ENCODE results near the gene DCST2.
"Not testable (repeated sequence)": the region's sequence is repeated elsewhere in the genome, so short reads cannot be mapped to it uniquely, and the experiment has no call there.

The DCST2 gene

DNA sequence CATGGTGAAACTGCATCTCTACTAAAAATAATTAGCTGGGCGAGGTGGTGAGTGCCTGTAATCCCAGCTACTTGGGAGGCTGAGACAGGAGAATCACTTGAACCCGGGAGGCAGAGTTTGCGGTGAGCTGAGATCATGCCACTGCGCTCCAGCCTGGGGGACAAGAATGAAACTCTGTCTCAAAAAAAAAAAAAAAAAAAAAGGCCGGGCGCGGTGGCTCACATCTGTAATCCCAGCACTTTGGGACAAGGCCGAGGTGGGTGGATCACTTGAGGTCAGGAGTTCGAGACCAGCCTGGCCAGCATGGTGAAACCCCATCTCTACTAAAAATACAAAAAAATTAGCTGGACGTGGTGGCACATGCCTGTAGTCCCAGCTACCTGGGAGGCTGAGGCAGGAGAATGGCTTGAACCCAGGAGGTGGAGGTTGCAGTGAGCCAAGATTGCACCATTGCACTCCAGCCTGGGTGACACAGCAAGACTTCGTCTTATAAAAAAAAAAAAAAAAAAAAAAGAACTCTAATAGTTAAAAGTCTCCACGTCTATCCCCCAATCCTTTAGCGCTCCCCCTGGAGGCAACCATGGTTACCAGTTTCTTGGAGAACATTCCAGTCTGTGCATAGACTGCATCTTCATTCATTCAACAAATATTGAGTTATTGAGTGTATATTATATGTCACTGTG, 38.1 kb downstream of the DCST2 start:
- peak; percentile 83 for DNase-seq

GRCh38 chr1:154994591-154994990, 39.0 kb downstream of the DCST2 start:
- DNase-seq = peak; percentile 52

- no peak for DNase-seq
Measured at GRCh38 chr1:154994269-154994587, 39.4 kb downstream of the DCST2 start.

DNA sequence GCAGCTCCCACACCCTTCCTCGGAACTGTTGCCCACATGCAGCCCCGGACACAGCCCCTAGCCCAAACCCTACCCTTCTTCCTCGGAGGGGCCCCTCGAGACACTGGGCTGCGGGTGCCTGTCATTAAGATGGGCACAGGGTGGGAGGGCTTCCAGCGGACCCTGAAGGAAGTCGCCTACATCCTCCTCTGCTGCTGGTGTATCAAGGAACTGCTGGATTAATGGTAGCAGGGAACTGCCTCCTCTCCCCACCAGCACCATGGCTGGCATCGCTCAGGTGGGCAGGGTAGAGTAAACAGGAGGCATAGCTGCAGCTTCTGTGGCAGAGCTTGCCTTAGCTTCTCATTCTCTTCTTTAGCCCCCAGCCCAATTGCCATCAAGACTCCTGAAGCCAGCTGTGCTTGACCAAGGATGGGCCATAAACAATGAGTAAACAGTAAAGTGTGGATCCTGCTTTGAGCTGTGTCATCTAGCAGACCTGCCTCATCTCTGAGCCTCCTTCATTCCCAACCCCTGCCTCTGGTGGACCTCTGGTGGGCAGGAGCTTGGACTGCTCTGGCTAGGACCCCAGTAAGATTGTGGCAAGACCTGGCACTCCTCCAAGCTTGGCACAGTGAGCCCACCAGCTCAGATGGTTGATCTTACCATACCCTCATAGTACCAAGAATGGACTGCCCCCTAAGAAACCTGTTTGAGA, 39.9 kb downstream of the DCST2 start, which contains the start of gene LENEP:
LENEP (plus strand) TSS at position 15 of the 697 bp plus-strand sequence; CDS start at position 37, 22 bp downstream.
- DNase-seq = no peak

DNA sequence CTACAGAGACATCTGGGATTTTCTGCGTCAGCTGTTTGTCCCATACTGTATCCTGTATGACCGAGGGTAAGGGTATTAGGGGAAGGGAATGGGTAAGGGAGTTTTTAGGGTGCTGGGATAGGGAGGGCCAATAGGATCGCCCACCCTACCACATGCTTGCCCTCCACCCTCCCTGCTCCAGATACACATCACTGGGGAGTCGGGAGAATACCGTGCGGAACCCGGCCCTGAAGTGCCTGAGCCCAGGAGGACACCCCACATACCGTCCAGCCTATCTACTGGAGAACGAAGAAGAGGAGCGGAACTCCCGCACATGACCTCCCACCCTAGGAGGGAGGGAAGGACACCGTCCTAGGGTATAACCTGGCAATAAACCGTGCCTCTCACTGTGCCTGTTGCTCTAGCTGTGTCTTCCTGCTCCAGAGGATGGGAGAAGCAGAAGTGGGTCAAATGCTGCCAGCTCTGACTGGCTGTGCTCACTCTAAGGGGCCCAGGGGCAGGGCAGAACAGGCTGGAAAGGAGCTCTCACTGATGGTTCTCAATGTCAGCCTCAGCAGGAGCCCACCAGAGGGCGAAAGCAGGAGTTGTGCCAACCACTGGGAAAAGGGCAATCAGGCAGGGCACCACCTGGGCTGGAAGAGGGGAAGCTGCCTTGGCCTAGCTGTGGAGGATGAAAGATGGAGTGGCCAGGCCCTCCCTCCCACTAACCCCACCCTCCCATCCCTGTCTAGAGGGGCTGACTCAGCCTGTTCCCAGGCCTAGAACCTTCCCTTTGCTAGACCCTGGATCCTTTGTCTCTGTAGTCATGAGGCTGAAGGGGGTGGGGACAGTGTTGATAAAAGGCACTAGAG, 40.6 kb downstream of the DCST2 start:
- DNase-seq = peak; percentile 64

- DNase-seq = no peak
Measured at GRCh38 chr1:154990276-154990675, 43.3 kb downstream of the DCST2 start.

DNA sequence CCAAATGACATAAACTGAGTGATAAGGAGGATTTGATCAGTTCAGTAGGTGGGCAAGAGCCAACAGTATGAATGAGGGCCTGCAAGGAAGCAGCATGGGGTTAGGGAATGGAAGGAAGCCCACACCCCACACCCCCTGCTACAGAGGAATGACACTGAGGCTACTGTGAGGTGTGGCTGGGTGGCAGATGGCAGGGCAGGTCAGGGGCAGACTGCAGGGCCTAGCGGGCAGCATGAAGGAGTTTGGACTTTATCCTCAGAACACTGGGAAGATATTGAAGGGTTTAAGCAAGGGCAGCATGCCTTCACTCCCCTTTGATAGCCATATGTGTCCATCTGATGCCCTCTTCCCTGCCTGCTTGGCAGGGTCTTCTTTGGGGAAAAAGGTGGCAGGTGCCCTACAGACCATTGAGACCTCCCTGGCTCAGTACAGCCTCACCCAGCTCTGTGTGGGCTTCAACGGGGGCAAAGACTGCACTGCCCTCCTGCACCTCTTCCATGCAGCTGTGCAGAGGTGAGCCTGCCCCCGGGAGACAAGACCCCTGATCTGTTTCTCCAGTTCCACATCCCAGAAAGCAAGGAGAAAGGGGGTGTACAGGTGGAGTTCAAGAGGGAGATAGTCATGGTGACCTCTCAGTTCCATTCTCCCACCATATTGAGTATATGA, 44.3 kb downstream of the DCST2 start:
- no peak for DNase-seq

GRCh38 chr1:154988058-154988954, 45.3 kb downstream of the DCST2 start:
- DNase-seq = peak; percentile 66

GRCh38 chr1:154987326-154987725, 46.3 kb downstream of the DCST2 start:
- DNase-seq = no peak

GRCh38 chr1:154986736-154987135, 46.8 kb downstream of the DCST2 start:
- not testable (repeated sequence) for DNase-seq

DNA sequence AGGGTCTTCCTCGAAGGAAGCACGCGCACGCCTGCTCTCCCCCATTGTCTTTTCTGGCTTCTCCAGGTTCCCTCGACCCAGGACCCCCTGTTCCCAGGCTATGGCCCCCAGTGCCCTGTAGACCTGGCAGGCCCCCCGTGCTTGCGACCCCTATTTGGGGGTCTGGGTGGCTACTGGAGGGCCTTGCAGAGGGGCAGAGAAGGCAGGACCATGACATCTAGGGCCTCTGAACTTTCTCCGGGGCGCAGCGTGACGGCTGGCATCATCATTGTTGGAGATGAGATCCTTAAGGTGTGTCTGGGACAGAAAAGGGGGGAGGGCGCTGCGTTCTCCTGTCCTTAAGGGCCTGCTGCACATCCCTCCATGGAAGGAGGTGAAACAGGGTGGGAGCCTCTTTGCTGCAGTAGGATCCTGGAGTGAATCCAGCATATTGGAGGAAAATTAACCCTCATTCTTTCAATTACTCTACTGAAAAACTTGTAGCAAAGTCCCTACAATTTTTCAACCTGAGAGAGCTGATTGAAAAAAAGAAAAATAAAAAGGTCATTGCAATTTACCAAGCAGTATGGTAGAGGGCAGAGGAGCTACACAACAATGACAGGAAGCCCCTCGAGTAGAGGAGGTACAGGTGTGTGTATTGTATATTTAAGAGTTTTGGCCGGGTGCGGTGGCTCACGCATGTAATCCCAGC, 49.7 kb downstream of the DCST2 start:
- no peak for DNase-seq

DNA sequence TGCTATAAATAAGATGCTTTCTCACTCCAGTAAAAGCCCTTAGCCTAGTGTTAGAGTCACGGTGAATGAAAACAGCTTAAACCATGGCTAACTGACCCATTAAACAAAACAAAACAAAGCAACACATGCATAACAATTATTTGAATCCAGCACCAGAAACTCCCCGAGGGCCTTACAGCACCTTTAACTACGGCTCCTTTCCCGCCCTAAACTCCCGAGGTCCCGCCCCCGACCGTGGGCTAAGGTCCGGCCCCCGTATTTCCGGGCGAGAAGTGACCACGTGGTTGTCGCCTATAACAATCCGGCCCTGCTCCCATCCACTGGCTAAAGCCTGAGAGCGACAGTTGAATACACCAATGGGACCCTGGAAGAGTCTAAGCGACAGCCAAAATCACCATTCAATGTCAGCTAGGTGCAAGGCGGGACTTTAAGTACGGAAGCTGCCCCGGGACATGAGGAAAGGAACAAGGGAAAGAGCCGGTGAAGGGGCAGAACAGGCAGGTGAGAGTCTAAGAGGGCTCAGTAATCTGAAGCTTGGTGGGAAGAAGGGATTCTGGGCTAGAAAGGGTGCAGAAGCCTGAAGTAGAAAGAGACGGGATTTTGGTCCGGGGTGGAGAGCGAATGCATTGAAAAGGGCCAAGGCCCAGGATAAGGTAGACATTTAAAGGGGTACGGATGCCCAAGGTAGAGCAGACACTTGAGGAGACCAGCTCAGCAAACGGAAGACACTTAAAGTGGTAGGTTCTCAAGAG, 50.5 kb downstream of the DCST2 start, which contains the start of gene FLAD1:
FLAD1 (plus strand) TSS at position 448 of the 752 bp plus-strand sequence. CDS start 351 bp downstream, outside the sequence.
- DNase-seq = peak; percentile 100

- DNase-seq = peak; percentile 45
Measured at GRCh38 chr1:154982341-154982740, 51.2 kb downstream of the DCST2 start.

DNA sequence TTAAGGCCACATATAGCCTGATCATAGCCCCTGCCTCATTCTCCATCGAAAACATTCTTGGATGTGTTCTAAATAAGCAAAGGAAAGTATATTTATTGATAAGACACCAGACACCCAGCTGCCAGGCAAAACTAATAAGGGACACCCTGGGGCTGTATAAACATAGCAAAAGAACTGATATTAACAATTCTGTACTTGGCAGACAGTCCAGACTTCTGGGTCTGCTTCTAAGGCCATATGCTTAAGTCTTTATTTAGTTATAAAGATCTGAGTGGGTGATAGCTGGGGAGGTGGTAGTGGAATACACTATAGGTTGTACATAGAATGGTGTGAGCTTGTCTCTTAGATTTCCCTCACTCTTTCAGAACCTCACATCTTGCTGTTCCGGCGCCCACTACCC, 55.2 kb downstream of the DCST2 start:
- DNase-seq = no peak

DNA sequence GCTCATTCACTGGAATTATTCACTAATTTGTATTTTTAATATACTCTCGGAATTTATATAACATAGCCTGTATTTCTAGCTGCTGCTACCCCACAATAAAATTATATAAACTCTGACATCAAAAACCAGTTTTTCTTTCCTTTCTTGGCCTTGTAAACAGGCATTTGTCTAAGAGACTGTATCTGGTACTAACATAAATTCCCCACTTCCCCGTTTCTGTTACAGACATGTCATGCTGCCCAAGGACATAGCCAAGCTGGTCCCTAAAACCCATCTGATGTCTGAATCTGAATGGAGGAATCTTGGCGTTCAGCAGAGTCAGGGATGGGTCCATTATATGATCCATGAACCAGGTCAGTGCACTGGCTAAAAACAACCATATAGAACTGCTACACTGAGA, 55.8 kb downstream of the DCST2 start:
- not testable (repeated sequence) for DNase-seq

GRCh38 chr1:154975409-154976059, 58.0 kb downstream of the DCST2 start:
- peak; percentile 77 for DNase-seq

DNA sequence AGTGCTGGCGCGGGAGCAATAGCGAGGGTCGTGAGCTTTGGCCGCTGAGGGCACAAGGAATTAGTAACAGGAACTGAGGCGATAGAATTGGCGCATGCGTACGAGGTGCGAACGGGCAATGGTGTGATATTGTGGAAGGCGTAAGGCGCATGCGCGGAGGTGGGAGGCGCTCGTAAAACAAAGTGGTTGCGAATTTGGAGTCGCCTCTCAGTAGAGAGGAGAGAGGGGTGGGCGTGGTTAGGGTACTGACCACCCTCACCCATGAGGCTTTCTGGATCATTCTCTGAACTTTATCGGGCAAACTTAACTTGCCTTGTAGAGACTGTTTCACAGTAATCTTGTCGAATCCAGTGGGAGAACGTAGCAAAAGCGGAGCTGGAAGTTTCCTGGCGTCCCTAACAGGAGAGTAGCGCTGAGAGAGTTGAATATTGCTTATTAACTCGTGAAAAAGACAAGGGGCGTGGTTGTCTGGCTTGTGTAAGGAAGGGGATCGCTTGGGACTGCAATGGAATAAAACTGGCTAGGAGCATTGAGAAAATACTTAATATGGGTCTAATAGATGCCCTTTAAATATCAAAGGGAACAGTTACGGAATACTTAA, 58.7 kb downstream of the DCST2 start:
- DNase-seq = peak; percentile 99

GRCh38 chr1:154974102-154974807, 59.3 kb downstream of the DCST2 start, which contains the start of gene CKS1B:
Gene CKS1B, plus strand, starts transcription at chr1:154974681. Its CDS starts 65 bp downstream, at chr1:154974746.
- DNase-seq = peak; percentile 100
